A549 (cell line): Measurements from ENCODE around the gene TM9SF4. TPM values are rescaled to one million over a fixed set of nuclear protein-coding genes. Genes with fewer than 3 reads are reported as not detected.

ENCODE experiments used
- ATAC-seq, 2 experiments: fragments of 200-7000 bp in 1 of 2; fragments of >200 bp in 1 of 2; cut with Nextera tagmentation in 1 of 2; cut with Tn5 transposase in 1 of 2; 3 replicates each; pipeline versions ENCODE4 v1.8.0 to v1.9.1; 2018 to 2020; ENCODE audit warnings: mild to moderate bottlenecking in 1 of 2, moderate library complexity in 1 of 2
- CTCF ChIA-PET: fragments of 300-600 bp; sonication (Branson Sonifier 250); formaldehyde crosslinking; extraction: SDS; loops from one replicate; lab custom pipeline; 2021; ENCODE audit warnings: antibody characterized with exemption, inconsistent platforms; lab: Yijun Ruan, JAX
- POLR2A ChIA-PET: fragments of 350-600 bp; formaldehyde crosslinking; extraction: SDS; loops from one replicate; lab custom pipeline; 2021; ENCODE audit warnings: antibody characterized with exemption, inconsistent platforms; lab: Yijun Ruan, JAX
- DNase-seq, 2 experiments: peaks; one replicate each; pipeline versions ENCODE4 v3.0.0 to v3.0.0-alpha.2; 2011 to 2016; ENCODE audit warnings: low read depth in 1 of 2, low spot score in 1 of 2
- FAIRE-seq: peaks from 2 replicates; lab custom pipeline; 2011; peaks lifted over from hg19 to GRCh38; lab: Jason Lieb, UNC
- H3K27ac ChIP-seq, 2 experiments: fragments of >200 bp; sonication (Bioruptor Twin); formaldehyde crosslinking; 3 replicates each; pipeline ENCODE4 v1.5.1; 2016 to 2017
- H3K4me1 ChIP-seq: fragments of >200 bp; sonication (Bioruptor Twin); formaldehyde crosslinking; 3 replicates; pipeline ENCODE4 v1.6.1; 2016
- H3K4me2 ChIP-seq: fragments of >200 bp; sonication (Bioruptor Twin); formaldehyde crosslinking; 3 replicates; pipeline ENCODE4 v1.6.1; 2016
- H3K4me3 ChIP-seq: fragments of >200 bp; sonication (Bioruptor Twin); formaldehyde crosslinking; 3 replicates; pipeline ENCODE4 v1.5.1; 2016
- H3K9me3 ChIP-seq: fragments of >200 bp; sonication (Bioruptor Twin); formaldehyde crosslinking; 3 replicates; pipeline ENCODE4 v1.6.1; 2016
- FOSL2 ChIP-seq, 2 experiments: fragments of 450-650 bp in 1 of 2; fragments of >200 bp in 1 of 2; sonication (Bioruptor Twin) in 1 of 2; formaldehyde crosslinking; IDR thresholded peaks; 2 replicates each; pipeline versions ENCODE4 v1.5.0 to v1.6.1; 2016 to 2020; ENCODE audit warnings: mild to moderate bottlenecking in 1 of 2, moderate library complexity in 1 of 2
- HES2 ChIP-seq: fragments of >200 bp; sonication (Bioruptor Twin); formaldehyde crosslinking; IDR thresholded peaks from 2 replicates; pipeline ENCODE4 v1.6.1; 2016
- HEYL ChIP-seq: fragments of 250-450 bp; sonication (Bioruptor Pico); IDR thresholded peaks from 2 replicates; pipeline ENCODE4 v1.8.0; 2021; ENCODE audit warnings: mild to moderate bottlenecking, moderate library complexity
- HMGXB4 ChIP-seq: fragments of 250-450 bp; sonication (Bioruptor Pico); IDR thresholded peaks from 2 replicates; pipeline ENCODE4 v1.5.0; 2021; ENCODE audit warnings: mild to moderate bottlenecking, moderate library complexity, borderline replicate concordance
- MAFK ChIP-seq: fragments of 450-650 bp; IDR thresholded peaks from 2 replicates; pipeline ENCODE4 v1.6.1; 2014; ENCODE audit not compliant: partially characterized antibody
- NR3C1 ChIP-seq: fragments of >200 bp; sonication (Bioruptor Twin); formaldehyde crosslinking; IDR thresholded peaks from 3 replicates; pipeline ENCODE4 v1.6.1; 2017
- POLR2AphosphoS2 ChIP-seq: conservative IDR thresholded peaks from 2 replicates; pipeline ENCODE4 v1.6.1; 2012; ENCODE audit warnings: low read length, improper control_type of control experiment, inconsistent platforms
- ZFP36 ChIP-seq: fragments of 450-650 bp; IDR thresholded peaks from 2 replicates; pipeline ENCODE4 v1.6.1; 2014; ENCODE audit warnings: borderline replicate concordance; ENCODE audit not compliant: partially characterized antibody
- WGBS: methylation state at CpG from one replicate; pipeline ENCODE4 v1.1.6; 2017; ENCODE audit errors: missing lambda C conversion rate; 5-methylcytosine and 5-hydroxymethylcytosine counted together
- polyA plus RNA-seq, 4 experiments: library from polyadenylated mRNA; depleted of rRNA in 3 of 4; stranded (reverse); fragments of >200 nt; fragmentation: RNase III in 1 of 4; extraction: RNeasy Plus Mini Kit Qiagen cat#74134 plus additional on column Dnase treatment in 1 of 4; gene quantifications; 2 replicates in 3 of 4; 3 replicates in 1 of 4; pipeline ENCODE4 v1.2.3, GENCODE V29; 2011 to 2017
- TF ChIP-seq, protein P1 (sequence below): fragments of 250-450 bp; sonication (Bioruptor Pico); IDR thresholded peaks from 2 replicates; pipeline ENCODE4 v1.5.0; 2020; ENCODE audit warnings: low read depth, mild to moderate bottlenecking, moderate library complexity

The TM9SF4 gene
- polyA plus RNA-seq, 2 of the 4 experiments (the other 2 are of a cell fraction) = 52.3 to 60.0 TPM

DNA sequence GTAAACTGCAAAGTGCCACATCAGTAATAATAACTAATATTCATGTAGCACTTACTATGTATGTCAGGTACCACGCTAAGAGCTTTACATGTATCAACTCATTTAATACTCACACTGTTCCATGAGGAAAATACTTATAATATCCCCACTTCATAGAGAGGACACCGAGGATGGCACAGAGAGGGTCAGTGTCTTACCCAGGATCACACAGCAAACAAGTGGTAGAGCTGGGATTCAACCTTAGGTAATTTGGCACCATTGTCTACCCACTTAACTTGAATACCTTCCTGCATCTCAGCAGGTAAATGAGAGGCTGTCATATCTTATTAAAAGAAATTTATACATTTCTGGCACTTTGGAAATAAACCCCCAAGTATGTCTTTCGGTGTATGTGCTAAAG lies 106.2 kb downstream of the TM9SF4 start:
- ChIA-PET CTCF (interaction anchor here (1.3 kb wide), 1 partner anchor 10 kb away, joined by 4 read pairs; no protein-coding TSS in a partner anchor), POLR2A (no interaction called here)
- ATAC-seq (no peak), FAIRE-seq (no peak), DNase-seq (no peak)
- Histone ChIP-seq H3K4me2 (no peak overlapping the region), H3K27ac (no peak overlapping the region), H3K4me1 (no peaks in the 10 kb centered on the region), H3K4me3 (no peak overlapping the region), H3K9me3 (no peaks in the 10 kb centered on the region)
- WGBS = 90% methylated on average over 3 of the region's 3 CpGs
- TF ChIP-seq POLR2AphosphoS2 (no peak), HMGXB4 (no peak), MAFK (no peak), ZFP36 (peak; percentile 11), HEYL (CRISPR knock-in tag) (no peak)

- DNase-seq (no peak), ATAC-seq (no peak), FAIRE-seq (no peak)
- Histone ChIP-seq H3K9me3 (no peaks in the 10 kb centered on the region), H3K4me3 (no peak overlapping the region), H3K4me1 (no peaks in the 10 kb centered on the region), H3K27ac (no peak overlapping the region), H3K4me2 (no peak overlapping the region)
- 94% methylated on average over 13 of the region's 13 CpGs for WGBS
- CTCF ChIA-PET = no interaction called here
- TF ChIP-seq, protein P1, sequence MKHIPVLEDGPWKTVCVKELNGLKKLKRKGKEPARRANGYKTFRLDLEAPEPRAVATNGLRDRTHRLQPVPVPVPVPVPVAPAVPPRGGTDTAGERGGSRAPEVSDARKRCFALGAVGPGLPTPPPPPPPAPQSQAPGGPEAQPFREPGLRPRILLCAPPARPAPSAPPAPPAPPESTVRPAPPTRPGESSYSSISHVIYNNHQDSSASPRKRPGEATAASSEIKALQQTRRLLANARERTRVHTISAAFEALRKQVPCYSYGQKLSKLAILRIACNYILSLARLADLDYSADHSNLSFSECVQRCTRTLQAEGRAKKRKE = no peak
- TF ChIP-seq HES2 (no peak), NR3C1 (no peak), FOSL2 (IDR thresholded peaks at IDR 0.05) (no peak), FOSL2 (CRISPR knock-in tag; IDR thresholded peaks at IDR 0.05) (no peak)
- POLR2A ChIA-PET = no interaction called here
Observed at GRCh38 chr20:32216179-32217142, 106.9 kb downstream of the TM9SF4 start.

Other genes starting within 250 kb of the TM9SF4 start
- gene DUSP15, start 239.2 kb upstream of the TM9SF4 start, polyA plus RNA-seq (2011; rRNA removed) = 0.46 and 0.53 TPM in 2 replicates
- gene DUSP15, start 239.2 kb upstream of the TM9SF4 start, polyA plus RNA-seq (2017; fragmentation: RNase III; extraction: RNeasy Plus Mini Kit Qiagen cat#74134 plus additional on column Dnase treatment) = 0.70 to 1.3 TPM (median 0.96 TPM) in 3 replicates
- gene TTLL9, start 239.1 kb upstream of the TM9SF4 start, polyA plus RNA-seq (2011; rRNA removed) = 0.06 and 0.08 TPM in 2 replicates
- gene TTLL9, start 239.1 kb upstream of the TM9SF4 start, polyA plus RNA-seq (2017; fragmentation: RNase III; extraction: RNeasy Plus Mini Kit Qiagen cat#74134 plus additional on column Dnase treatment) = 0.04 to 0.24 TPM (median 0.15 TPM) in 3 replicates
- 15.3 and 20.7 TPM in 2 replicates for gene PDRG1, start 157.7 kb upstream of the TM9SF4 start, polyA plus RNA-seq (2011; rRNA removed)
- 25.2 to 27.8 TPM (median 27.2 TPM) in 3 replicates for gene PDRG1, start 157.7 kb upstream of the TM9SF4 start, polyA plus RNA-seq (2017; fragmentation: RNase III; extraction: RNeasy Plus Mini Kit Qiagen cat#74134 plus additional on column Dnase treatment)
- gene XKR7, start 141.6 kb upstream of the TM9SF4 start, polyA plus RNA-seq (2011; rRNA removed) = not detected in 2 replicates
- gene XKR7, start 141.6 kb upstream of the TM9SF4 start, polyA plus RNA-seq (2017; fragmentation: RNase III; extraction: RNeasy Plus Mini Kit Qiagen cat#74134 plus additional on column Dnase treatment) = 0.01 TPM in 1 of 3 replicates, not detected in the others
- 0.05 and 0.13 TPM in 2 replicates for gene CCM2L, start 99.3 kb upstream of the TM9SF4 start, polyA plus RNA-seq (2011; rRNA removed)
- 0.13 to 0.32 TPM (median 0.18 TPM) in 3 replicates for gene CCM2L, start 99.3 kb upstream of the TM9SF4 start, polyA plus RNA-seq (2017; fragmentation: RNase III; extraction: RNeasy Plus Mini Kit Qiagen cat#74134 plus additional on column Dnase treatment)
- gene HCK, start 57.5 kb upstream of the TM9SF4 start, polyA plus RNA-seq (2011; rRNA removed) = 0.06 and 0.07 TPM in 2 replicates
- 0.07 TPM in 1 of 3 replicates, not detected in the others for gene HCK, start 57.5 kb upstream of the TM9SF4 start, polyA plus RNA-seq (2017; fragmentation: RNase III; extraction: RNeasy Plus Mini Kit Qiagen cat#74134 plus additional on column Dnase treatment)
- 6.1 and 12.0 TPM in 2 replicates for gene PLAGL2, start 98.0 kb downstream of the TM9SF4 start, polyA plus RNA-seq (2011; rRNA removed)
- 9.0 to 9.3 TPM (median 9.1 TPM) in 3 replicates for gene PLAGL2, start 98.0 kb downstream of the TM9SF4 start, polyA plus RNA-seq (2017; fragmentation: RNase III; extraction: RNeasy Plus Mini Kit Qiagen cat#74134 plus additional on column Dnase treatment)
- gene POFUT1, start 98.2 kb downstream of the TM9SF4 start, polyA plus RNA-seq (2011; rRNA removed) = 43.9 and 49.4 TPM in 2 replicates
- 29.2 to 30.3 TPM (median 29.6 TPM) in 3 replicates for gene POFUT1, start 98.2 kb downstream of the TM9SF4 start, polyA plus RNA-seq (2017; fragmentation: RNase III; extraction: RNeasy Plus Mini Kit Qiagen cat#74134 plus additional on column Dnase treatment)
- 33.7 and 37.6 TPM in 2 replicates for gene KIF3B, start 167.9 kb downstream of the TM9SF4 start, polyA plus RNA-seq (2011; rRNA removed)
- gene KIF3B, start 167.9 kb downstream of the TM9SF4 start, polyA plus RNA-seq (2017; fragmentation: RNase III; extraction: RNeasy Plus Mini Kit Qiagen cat#74134 plus additional on column Dnase treatment) = 23.0 to 24.5 TPM (median 23.7 TPM) in 3 replicates
- gene ASXL1, start 248.6 kb downstream of the TM9SF4 start, polyA plus RNA-seq (2011; rRNA removed) = 36.0 and 41.8 TPM in 2 replicates
- 35.7 to 40.3 TPM (median 40.1 TPM) in 3 replicates for gene ASXL1, start 248.6 kb downstream of the TM9SF4 start, polyA plus RNA-seq (2017; fragmentation: RNase III; extraction: RNeasy Plus Mini Kit Qiagen cat#74134 plus additional on column Dnase treatment)